ENCODE measurements around the gene OR12D1.

Gene OR12D1

GRCh38 chr6:29465801-29466200, 51.1 kb downstream of the OR12D1 start:
- H3K36me3 ChIP-seq = no peaks in the 10 kb centered on the region
- H3K4me1 ChIP-seq = no peaks in the 10 kb centered on the region
- no peak for TF ChIP-seq CTCF (IDR thresholded peaks at IDR 0.05)
- intact Hi-C loops (cut with DNase I; ENCODE audit: low total_unique reads) = no loop called here
- H3K4me3 ChIP-seq = no peak overlapping the region
- H3K27me3 ChIP-seq = no peaks in the 10 kb centered on the region
- no peak overlapping the region for H3K27ac ChIP-seq
- no peak for DNase-seq
- no peaks in the 10 kb centered on the region for H3K9me3 ChIP-seq

GRCh38 chr6:29466241-29466640, 51.5 kb downstream of the OR12D1 start:
- H3K4me3 ChIP-seq = no peak overlapping the region
- H3K27ac ChIP-seq = no peak overlapping the region
- H3K4me1 ChIP-seq = no peaks in the 10 kb centered on the region
- no peaks in the 10 kb centered on the region for H3K27me3 ChIP-seq
- intact Hi-C loops (cut with DNase I; ENCODE audit: low total_unique reads) = no loop called here
- no peak for DNase-seq
- H3K36me3 ChIP-seq = no peaks in the 10 kb centered on the region
- TF ChIP-seq CTCF (IDR thresholded peaks at IDR 0.05) = no peak
- H3K9me3 ChIP-seq = no peaks in the 10 kb centered on the region

All from tibial artery (tissue), 4 donors.